HG02763 (cell line): ENCODE data around the gene MPZ.

Experiments
- ATAC-seq: cut with Tn5 transposase; IDR thresholded peaks from one replicate; pipeline ENCODE4 v1.9.1; 2021; ENCODE audit warnings: mild to moderate bottlenecking, moderate library complexity; ENCODE audit not compliant: unreplicated experiment

Gene MPZ

DNA sequence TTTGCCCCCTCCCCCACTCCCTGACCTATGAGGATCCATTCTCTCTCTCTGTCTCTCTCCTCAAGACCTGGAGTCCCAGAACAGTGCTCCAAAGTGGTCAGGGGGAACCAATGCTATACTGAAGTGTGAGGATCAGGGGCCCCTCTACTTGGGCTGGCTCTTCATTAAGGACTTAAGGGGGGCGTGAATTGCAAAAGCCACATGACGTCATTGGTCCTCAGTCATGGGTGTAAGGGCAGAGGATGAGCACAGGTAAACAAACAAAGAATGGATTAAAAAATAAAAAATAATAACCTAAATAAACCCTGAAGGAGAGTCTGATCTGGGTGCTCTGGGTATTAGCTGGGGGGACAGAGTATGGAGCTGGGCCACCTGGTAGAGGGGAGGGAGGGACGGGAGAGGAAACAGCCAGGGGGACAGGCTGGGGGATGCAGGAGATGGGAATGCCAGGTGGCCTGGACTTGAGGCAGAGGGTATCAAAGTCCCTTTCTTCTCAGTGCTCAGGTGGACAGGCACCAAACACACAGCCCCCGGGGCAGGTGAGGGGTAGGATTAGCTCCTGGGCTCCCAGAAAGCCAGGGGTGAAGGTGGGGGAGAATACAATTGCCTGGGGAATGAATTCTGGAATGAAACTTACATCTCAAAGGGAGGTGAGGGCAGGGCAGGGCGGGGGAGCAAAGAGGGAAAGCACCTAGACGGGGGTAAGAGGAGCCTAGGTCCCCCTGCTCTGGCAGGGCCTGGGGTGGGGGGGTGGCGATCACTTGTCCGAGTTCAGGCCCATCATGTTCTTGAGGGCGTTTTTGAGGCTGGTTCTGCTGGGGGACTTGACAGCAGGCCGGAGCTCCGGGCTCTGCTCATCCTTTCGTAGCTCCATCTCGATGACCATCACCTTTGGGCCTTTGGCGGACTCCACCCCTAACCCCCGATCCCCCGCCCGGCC is 4.6 kb downstream of the MPZ start:
- ATAC-seq: no peak

DNA sequence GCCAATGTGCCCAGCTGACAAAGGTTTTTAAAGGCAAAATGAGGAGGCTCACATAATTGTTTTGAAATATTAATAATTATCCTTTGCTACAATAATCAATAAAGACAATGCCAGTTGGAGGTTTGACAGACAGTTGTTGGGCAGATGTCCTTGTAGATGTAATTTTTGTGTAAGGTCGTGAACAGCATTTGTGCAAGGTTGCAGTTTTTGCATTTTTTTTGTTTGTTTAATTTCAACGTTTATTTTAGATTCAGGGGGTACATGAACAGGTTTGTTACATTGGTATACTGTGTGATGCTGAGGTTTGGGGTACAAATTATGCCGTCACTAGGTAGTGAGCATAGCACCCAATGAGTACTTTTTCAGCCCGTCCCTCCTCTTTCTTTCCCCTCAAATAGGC is 9.3 kb downstream of the MPZ start:
- ATAC-seq: no peak

DNA sequence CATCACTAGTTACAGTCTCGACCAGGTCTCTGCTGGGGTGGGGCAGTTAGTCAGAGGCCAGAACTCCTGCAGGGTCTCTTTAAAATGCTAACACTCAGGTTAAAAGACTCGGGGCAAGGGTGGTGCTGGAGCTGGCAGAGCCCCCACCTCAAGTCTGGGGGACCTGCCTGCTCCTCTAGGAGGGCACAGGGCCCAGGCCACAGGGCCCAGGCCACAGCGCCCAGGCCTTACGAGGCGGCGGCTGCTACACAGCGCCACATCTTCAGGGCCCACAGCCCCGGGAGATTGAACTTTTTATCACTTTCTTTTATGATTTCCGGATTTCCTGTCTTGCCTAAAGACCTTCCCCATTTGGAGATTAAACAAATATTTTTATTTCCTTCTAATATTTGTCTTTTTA is 10.4 kb downstream of the MPZ start:
- no peak for ATAC-seq

DNA sequence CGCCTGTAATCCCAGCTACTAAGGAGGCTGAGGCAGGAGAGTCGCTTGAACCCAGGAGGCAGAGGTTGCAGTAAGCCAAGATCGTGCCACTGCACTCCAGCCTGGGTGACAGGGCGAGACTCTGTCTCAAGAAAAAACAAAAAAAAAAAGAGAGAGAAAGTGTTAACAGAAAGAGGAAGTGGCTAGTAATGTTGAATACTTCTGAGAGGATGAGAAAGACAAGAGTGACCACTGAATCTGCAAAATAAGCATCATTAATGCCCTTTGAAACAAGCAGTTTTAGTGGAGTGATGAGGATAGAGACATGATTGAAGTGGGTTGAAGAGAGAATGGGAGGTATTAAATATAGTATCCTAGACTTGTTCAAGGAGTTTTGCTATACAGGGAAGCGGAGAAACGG is 11.7 kb downstream of the MPZ start:
- no peak for ATAC-seq

DNA sequence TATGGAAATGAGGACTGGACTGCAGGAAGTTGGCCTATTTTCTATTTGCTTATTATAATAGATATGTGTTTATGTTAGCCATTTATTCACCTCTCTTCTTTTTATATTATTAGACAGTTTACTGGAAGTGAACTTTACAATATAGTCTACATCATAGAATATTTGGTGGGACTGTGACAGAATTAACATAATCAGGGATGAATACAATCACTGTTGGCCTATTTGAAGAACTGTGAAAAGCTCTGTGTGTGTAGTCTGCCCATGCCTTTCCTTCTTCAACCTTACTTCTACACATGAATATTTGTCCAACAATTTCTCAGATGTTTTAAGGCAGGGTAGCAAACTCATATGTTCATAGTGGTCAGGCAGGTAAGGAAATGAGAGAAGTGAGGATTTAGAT is 12.4 kb downstream of the MPZ start:
- no peak for ATAC-seq

DNA sequence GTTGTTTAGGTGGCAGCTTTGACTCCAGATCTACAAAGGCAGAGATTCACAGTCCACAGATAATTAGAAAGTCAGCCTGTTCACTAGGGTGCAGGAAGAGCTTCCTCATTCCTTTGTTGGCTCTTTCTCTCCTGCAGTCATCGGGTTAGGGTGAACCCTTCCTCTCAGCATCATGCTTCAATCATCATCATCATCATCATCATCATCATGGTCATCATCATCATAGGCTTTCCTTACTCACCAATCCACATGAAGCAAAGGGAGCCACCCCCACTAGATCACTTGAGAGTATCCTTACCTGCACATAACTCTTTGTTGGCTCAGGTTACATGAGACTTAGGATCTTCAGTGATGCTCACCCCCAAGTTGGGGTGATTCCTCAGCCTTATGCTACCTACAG is 19.0 kb downstream of the MPZ start:
- ATAC-seq: no peak

DNA sequence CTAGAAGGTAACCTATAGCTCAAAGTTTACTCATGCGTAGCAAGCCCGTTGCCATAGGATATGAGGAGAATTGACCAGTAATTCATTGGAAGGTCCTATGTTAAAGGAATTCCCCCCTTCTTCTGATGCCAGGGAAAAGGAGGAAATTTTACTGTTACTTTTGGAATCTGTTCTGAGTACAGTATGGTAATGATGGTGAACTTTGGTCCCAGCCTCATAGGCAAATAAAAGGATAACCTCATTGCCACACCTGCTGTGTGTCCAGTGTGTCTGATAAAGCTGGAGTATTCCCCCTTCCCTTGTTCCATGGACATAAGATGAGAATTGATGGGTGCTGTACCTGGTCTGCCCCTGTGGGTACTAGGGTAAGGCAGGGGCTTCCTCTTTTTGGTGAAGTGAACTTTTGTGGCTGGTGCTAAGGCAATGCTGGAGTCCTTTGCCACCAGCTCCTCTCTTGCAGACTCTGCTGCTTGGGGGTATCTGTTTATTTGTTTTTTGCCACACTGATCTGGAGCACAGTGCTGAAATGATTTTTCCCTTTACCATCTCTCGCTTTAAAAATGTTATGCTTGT is 22.2 kb downstream of the MPZ start:
- ATAC-seq: no peak

DNA sequence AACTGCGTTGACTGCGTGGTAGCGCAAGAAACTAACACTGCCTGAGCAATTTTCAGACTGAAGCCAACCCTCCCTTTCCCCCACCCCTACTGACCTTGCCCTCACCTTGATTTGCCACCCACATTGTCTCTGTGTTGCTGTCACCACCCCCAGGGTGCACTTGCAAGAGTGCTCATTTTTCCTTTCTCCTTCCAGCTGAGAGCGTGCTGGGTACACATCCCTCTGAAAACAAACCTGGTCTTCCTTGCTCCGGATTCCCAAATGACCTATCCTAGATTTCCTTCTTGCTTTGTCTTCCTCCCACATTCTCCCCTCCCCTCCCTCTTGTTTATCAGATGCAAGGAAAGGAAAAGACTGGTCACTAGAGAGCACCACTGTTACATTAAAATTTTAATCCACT is 24.2 kb downstream of the MPZ start:
- ATAC-seq: no peak

DNA sequence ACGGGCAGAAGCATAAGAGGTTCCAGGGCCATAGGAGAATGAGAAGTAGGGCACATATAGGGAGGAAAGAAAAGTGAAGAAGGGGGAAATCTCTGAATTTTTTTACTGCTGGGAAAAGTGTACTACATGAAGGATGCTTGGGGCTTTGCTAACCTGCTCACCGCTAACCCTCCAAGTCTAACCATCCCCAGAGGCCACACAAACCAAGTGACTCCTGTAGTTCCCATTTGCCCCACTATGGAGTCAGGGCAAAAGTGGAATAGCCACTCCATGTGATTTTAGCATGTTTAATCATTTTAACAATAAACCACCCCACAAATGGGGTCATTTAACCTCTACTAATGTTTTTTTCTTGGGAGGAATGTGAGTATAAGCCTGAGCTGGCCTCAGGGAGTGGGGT is 24.7 kb downstream of the MPZ start:
- ATAC-seq: no peak

DNA sequence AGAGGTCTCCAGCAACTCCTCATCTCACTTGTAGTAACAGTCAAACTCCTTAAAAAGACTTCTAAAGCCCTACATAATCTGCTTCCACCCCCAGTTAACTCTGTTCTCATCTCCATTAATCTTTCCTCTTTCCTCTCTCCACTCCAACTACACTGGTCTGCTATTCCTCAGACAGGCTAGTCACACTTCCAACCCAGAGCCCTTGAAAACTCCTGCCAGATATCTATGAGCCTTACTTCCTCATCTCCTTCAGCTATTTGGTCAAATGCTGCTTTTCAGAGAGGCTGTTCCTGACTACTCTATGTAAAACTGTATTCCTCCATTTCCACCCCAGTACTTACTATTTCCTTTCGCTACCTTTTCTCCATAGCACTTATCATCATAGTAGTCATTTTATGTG is 26.8 kb downstream of the MPZ start:
- ATAC-seq: no peak

DNA sequence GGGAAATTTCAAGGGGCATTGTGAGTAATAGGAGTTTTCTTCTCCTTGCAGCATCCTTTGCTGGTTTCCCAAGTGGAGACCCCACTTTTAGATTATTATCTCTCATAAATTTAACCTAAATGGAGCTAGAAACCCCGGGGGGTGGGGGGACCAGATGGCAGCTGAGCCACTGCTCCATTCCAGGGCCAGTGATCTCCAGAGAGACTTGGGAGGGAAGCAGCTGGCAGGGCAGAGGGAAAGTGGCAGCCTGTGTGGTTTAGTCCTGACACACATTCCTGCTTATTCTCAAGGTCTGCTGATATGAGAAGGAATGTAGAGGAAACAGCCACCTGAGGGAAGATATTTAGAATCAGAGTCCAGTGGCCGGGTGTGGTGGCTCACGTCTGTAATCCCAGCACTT is 34.9 kb downstream of the MPZ start:
- no peak for ATAC-seq

DNA sequence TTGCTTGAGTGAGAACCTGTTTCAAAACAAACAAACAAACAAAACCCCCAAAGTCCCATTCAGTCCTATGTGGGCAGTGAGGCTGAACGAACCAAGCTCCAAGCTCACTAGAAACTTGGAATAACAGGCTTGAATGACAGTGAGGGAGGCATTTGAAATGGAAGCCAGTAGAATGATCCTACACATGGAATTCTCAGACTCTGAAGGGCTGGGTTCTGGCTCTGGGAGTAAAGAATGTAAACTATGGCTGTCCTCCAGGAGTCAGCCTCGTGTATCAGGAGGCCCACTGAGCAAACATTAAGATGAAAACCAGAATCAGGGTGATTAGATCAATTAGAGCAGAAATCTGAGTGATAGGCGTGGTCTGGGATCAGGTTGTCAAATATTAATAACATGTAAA is 36.4 kb downstream of the MPZ start:
- no peak for ATAC-seq

DNA sequence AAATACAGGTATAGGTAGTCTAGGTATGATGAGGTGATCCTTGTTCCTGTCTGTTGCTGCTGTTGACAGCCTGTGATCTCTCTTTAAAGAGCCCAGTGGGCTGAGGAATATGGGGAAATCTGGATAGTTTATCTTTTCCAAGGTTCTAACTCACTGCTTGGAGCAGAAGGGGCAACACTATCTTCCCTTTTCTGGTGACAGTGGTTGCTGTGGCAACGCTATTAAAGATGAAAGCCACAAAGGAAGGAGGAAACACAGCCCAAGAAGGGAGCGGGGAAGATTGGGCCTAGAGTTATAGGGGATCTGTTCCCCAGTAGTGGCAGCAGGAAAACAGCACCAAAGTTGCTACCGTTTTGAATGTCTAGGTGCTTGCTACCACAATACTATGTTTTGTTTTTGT is 42.4 kb downstream of the MPZ start:
- ATAC-seq: no peak

DNA sequence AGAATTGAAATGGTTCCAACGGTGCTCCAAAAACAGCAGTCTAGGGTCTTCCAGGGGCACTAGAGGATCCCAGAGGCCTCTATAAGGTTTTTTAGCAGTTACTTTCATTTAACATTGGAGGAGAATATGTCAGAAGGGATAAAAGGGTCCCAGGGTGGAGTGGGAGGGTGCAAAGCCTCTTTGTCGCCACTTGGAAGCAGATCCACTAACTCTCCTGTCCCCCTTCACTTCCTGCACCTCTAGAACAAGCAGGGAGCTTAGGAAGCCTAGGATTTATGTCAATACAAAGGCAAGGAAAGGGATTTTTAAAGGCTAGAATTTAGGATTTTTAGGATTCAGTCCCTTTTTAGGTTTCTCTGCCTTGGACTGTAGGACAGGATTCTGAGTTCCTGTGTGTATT is 42.9 kb downstream of the MPZ start:
- no peak for ATAC-seq

DNA sequence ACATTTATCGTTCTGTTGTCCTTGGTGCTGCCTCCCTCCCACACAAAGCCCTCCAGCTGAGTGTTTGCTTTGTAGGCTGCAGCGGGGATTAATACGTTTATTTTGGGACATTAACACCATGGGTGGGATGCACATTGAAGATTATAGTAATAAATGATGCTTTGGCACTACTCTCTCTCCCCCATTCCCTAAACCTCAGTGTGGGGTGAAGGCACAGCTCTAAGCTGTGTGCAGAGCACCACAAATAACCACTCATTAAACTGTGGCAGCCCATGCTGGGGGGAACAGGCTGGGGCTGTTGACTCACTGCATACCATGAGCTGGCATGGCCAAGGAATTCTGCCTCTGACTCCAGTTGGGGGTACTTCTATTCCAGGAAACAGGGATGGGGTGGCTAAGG is 43.6 kb downstream of the MPZ start:
- ATAC-seq: no peak

DNA sequence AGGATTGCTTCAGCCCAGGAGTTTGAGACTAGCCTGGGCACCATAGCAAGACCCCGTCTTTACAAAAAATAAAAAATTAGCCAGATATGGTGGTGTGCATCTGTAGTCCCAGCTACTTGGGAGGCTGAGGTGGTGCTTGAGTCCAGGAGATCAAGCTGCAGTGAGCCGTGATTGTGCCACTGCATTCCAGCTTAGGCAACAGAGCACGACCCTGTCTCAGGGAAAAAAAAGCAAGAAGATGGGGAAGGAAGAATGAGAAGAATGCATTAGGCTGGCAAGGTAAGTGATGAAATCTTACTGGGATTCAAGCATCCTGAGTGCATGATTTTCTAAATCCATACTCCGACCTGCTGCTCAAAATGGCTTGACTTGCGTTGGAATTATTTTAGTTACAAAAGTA is 44.5 kb downstream of the MPZ start:
- ATAC-seq: no peak

DNA sequence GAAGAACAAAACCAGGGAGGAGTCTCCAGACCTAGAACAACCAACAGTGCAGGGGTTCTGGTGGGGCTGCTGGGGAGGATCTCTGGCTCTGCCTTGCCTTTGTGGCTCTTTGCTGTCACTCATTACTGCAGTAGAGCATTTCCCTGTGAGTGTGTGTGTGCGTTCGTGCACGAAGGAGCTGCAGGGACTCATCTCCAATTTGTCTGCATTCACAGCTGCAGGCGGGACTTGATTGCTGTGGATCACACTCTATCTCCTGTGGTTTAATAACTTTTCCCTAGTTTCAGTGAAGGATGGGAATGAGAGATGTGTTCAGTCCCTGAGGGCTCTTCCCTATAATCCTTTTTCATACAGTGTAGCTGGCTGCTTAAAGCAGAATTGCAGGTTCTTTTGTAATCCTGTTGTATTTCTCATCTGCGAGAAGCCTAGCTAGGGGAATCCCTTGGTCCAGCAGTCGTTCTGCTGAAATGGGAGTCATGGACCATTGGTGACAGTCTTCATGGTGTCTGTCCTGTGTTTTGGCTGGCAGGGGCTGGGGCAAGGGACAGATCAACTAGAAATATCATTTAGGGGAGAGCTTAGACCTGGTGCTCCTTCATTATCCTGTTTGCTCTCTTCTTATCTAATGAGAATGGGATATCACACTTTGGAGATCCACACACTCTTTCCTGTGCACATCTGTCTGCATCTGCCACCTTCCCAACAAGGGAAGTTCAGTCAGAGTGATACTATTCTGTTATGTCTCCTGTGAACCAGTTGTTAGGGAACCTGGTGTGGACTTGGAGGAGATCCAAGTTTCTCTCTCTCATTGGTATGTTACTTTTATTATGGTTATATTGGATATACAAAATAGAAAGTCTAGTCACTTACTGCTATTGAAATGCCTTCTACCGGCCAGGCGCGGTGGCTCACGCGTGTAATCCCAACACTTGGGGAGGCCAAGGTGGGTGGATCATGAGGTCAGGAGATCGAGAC is 48.2 kb downstream of the MPZ start:
- ATAC-seq: no peak

DNA sequence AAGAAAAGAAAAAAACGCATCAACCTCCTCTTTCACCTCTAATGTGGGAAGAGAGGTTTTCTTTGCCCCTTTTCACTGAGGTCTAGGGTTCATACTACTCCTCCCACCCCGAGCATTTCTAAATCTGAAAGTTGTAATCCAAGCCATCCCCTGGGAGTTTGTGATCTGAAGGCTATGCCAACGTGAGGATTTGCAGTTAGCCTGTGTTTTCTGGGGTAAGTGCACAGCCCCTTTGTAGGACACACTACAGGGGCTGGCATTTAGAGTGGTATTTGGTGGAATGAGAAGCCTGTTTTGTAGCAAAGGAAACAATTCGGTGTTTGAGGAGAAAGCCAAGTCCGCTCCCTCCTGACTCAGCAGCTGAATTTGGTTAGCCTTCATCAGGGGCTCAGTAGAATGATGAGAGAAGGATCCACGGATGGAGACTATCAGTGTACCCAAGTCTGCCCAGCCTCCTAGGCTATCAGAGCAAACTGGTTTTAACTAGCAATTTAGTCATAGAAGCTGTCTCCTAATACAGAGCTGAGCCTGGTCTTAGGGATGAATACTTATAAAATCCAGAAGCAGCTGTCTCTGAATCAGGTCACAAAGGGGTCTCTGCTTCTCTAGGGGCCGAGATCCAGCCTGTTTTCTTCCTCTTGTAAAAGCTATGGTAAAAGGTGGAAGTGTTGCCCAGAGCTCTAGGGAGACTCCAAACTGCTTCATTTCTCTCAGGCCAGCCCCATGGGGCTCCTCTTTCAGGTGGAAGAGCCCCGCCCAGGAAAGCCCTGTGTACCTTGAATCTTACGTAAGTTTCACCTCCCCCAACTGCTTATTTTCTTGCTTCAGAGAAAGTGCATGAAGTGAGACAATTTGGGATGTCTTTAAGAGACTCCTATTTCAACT is 49.1 kb downstream of the MPZ start:
- ATAC-seq: no peak

DNA sequence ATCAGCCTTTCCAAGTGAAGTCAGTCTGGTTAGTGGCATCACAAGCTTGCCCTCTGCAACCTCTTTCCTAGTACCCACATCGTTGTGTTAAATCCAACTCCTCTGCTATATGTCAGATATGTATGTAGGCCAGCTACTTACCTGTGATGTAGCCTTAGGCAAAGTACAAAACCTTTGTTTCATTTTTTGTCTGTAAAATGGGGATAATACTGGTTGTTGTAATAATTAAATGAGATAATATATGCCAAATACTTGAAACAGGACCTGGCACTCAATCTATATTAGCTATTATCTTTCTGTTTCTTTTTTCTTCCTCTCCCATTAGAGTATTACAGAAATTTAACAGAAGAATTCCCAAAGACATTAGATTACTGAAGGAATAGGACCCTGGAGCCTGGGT is 50.0 kb downstream of the MPZ start:
- ATAC-seq: no peak

DNA sequence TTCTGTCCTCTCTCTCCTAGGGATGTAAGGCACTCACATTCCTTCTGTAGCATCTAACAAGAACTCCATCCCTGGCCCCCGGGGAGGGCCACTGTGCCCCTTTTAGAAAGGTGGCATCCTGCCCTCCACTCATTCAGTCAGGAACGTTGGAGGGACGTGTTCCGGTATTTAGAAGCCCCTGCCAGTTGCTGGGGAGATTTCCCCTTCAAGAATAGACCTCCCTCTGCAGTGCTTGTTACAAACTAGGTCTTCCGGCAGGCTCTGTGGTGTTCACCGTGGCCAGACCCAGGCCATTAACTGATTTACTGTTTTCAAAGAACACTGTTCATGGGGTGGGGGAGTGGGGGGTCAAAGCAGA is 50.4 kb downstream of the MPZ start:
- ATAC-seq: no peak
